SU-DHL-6 (cell line): ENCODE results near the gene SUGCT.

ENCODE experiments used
- H2AFZ ChIP-seq: fragments of 200-600 bp; sonication (generic); 2 replicates; pipeline ENCODE4 v1.6.1; 2014; ENCODE audit warnings: low read depth, mild to moderate bottlenecking, moderate library complexity, mixed read lengths, antibody characterized with exemption, low read length; ENCODE audit not compliant: severe bottlenecking
- H3F3A ChIP-seq: fragments of 200-600 bp; shearing (Covaris generic); 2 replicates; pipeline ENCODE4 v1.6.0; 2016; ENCODE audit warnings: antibody characterized with exemption, mild to moderate bottlenecking; ENCODE audit not compliant: insufficient read depth
- H3K27ac ChIP-seq: fragments of 200-600 bp; sonication (generic); 2 replicates; pipeline ENCODE4 v1.5.1; 2016; ENCODE audit warnings: low read depth, mild to moderate bottlenecking, low read length, moderate library complexity, mixed read lengths
- H3K27me3 ChIP-seq: fragments of 200-600 bp; sonication (generic), shearing (Covaris generic); 2 replicates; pipeline ENCODE4 v1.6.0; 2014; ENCODE audit warnings: mild to moderate bottlenecking, low read length
- H3K36me3 ChIP-seq: fragments of 200-600 bp; sonication (generic); 2 replicates; pipeline ENCODE4 v1.6.1; 2014; ENCODE audit warnings: mild to moderate bottlenecking, low read length, mixed read lengths
- H3K4me2 ChIP-seq: fragments of 300-600, 200-600 bp; shearing (Covaris generic), sonication (generic); 2 replicates; pipeline ENCODE4 v1.6.0; 2014; ENCODE audit warnings: low read length, low read depth, mild to moderate bottlenecking; ENCODE audit not compliant: poor library complexity, severe bottlenecking
- H3K4me3 ChIP-seq: fragments of 200-600 bp; sonication (generic); 2 replicates; pipeline ENCODE4 v1.5.1; 2014; ENCODE audit warnings: antibody characterized with exemption, low read length, mild to moderate bottlenecking, mixed read lengths; ENCODE audit not compliant: insufficient read depth, poor library complexity, severe bottlenecking
- H3K79me2 ChIP-seq: fragments of 200-600 bp; sonication (generic); 2 replicates; pipeline ENCODE4 v1.6.1; 2014; ENCODE audit warnings: mild to moderate bottlenecking, low read length, moderate library complexity; ENCODE audit not compliant: insufficient read depth
- H3K9ac ChIP-seq: fragments of 200-600 bp; sonication (generic); 2 replicates; pipeline ENCODE4 v1.7.0; 2014; ENCODE audit warnings: mild to moderate bottlenecking, low read length
- H3K9me2 ChIP-seq: fragments of 200-600 bp; sonication (generic); replicated peaks from 2 replicates; pipeline ENCODE4 v1.6.1; 2014; ENCODE audit warnings: low read length; ENCODE audit not compliant: insufficient read depth
- H3K9me3 ChIP-seq: fragments of 200-600 bp; sonication (generic); 2 replicates; pipeline ENCODE4 v1.6.1; 2014; ENCODE audit warnings: low read length, mixed read lengths; ENCODE audit not compliant: insufficient read depth
- H4K20me1 ChIP-seq: fragments of 200-600 bp; sonication (generic); 2 replicates; pipeline ENCODE4 v1.6.1; 2014; ENCODE audit warnings: low read depth, mild to moderate bottlenecking, antibody characterized with exemption, low read length, moderate library complexity, mixed read lengths
- EZH2phosphoT487 ChIP-seq: fragments of 200-600 bp; sonication (generic), shearing (Covaris generic); conservative IDR thresholded peaks from 2 replicates; pipeline ENCODE4 v1.6.1; 2018; ENCODE audit warnings: mild to moderate bottlenecking, antibody characterized with exemption, low read length, moderate library complexity, mixed read lengths
- TF ChIP-seq, protein P1 (sequence below): fragments of 200-600 bp; sonication (generic); IDR thresholded peaks from one replicate; pipeline ENCODE4 v1.5.1; 2017; ENCODE audit warnings: antibody characterized with exemption, mild to moderate bottlenecking, low read length, moderate library complexity; ENCODE audit not compliant: insufficient read depth, poor library complexity, severe bottlenecking

Gene SUGCT

DNA sequence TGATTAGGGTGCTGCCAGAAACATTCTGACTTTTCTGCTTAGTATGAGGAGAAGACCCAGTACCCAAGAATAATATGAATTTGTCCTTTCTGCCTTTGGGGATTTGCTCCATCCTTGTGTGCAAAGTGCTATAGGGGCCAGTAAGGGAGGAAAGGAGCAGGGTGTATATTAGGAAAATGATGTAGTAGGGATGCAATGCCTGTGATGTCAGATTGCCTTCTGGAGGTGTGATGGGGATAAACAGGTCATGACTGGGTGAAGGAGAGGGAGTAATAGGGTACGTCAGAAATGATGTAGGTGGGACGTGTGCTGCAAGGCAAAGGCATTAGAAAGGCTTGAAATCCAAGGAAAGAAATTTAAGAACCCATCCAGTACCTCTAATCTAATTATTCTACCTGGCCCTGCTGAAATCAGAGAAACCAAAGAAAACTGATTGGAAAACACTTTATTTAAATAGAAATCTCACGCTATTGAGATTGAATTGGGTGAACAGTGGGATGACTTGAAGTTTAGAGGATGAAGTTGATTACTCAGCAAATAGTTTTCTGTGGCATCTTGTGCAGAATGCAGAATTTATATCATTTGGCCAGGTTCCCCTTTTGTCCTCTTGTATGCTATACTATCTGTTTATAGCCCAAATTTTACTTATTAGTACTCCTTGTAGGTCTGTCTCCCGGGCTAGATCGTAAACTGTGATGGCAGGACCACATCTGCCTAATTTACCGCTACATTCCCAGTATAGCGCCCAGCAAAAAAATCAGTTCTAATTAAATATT lies 503.9 kb downstream of the SUGCT start:
- Histone ChIP-seq H3K27me3 (no peaks in the 10 kb centered on the region), H3K4me3 (no peak overlapping the region), H3K9me3 (no peaks in the 10 kb centered on the region), H3K9me2 (no peaks in the 10 kb centered on the region), H3K36me3 (no peaks in the 10 kb centered on the region), H4K20me1 (no peaks in the 10 kb centered on the region), H3K4me2 (no peak overlapping the region), H3K27ac (no peak overlapping the region), H3K9ac (no peak overlapping the region), H3K79me2 (no peaks in the 10 kb centered on the region), H2AFZ (no peak overlapping the region), H3F3A (no peaks in the 10 kb centered on the region)
- TF ChIP-seq, protein P1, sequence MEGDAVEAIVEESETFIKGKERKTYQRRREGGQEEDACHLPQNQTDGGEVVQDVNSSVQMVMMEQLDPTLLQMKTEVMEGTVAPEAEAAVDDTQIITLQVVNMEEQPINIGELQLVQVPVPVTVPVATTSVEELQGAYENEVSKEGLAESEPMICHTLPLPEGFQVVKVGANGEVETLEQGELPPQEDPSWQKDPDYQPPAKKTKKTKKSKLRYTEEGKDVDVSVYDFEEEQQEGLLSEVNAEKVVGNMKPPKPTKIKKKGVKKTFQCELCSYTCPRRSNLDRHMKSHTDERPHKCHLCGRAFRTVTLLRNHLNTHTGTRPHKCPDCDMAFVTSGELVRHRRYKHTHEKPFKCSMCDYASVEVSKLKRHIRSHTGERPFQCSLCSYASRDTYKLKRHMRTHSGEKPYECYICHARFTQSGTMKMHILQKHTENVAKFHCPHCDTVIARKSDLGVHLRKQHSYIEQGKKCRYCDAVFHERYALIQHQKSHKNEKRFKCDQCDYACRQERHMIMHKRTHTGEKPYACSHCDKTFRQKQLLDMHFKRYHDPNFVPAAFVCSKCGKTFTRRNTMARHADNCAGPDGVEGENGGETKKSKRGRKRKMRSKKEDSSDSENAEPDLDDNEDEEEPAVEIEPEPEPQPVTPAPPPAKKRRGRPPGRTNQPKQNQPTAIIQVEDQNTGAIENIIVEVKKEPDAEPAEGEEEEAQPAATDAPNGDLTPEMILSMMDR, result no peak
- TF ChIP-seq EZH2phosphoT487, result no peak

DNA sequence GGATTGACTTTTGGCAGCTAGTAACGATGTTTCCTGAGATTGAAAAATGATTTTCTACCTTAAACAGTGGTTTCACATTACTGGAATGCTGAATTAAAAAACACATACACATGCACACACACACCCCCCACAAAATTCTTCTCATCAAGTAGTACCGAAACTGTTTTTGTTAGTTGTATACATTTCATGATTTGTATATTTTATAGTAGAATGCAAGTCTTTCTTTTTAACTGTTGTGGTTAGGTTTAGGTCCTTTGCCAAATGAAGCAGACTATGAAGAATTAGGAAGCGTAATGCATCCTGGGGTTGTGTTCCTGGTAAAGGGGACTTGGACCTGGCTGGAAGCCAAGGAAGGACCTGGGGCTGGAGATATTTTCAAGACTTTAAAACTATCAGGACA lies 505.8 kb downstream of the SUGCT start:
- Histone ChIP-seq H2AFZ (no peak overlapping the region), H3K36me3 (no peaks in the 10 kb centered on the region), H4K20me1 (no peaks in the 10 kb centered on the region), H3F3A (no peaks in the 10 kb centered on the region), H3K27me3 (no peaks in the 10 kb centered on the region), H3K4me3 (no peak overlapping the region), H3K4me2 (no peak overlapping the region), H3K9me3 (no peaks in the 10 kb centered on the region), H3K9ac (no peak overlapping the region), H3K27ac (no peak overlapping the region), H3K9me2 (no peaks in the 10 kb centered on the region), H3K79me2 (no peaks in the 10 kb centered on the region)
- TF ChIP-seq EZH2phosphoT487, result no peak
- TF ChIP-seq, protein P1, result no peak

DNA sequence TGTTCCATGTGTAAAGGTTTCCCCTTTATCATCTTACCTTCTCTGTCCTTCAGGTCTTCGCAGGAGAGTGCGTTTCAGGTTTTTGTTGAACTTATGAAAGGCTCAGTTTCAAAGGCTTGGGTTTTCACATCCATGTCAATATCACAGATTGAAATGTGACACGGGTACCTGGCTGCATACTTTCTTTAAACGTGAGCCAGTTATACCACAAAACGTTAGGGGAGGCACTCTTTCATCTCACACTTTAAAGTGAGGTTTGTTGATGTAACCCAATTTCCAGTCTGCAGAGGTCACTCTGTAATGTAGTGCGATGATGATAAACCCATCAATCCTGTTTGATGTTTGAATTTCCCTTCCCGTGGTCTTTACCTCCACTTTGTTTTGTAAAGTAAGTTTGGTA lies 506.9 kb downstream of the SUGCT start:
- no peaks in the 10 kb centered on the region for H3K27me3 ChIP-seq
- no peaks in the 10 kb centered on the region for H3K36me3 ChIP-seq
- H3F3A ChIP-seq, result no peaks in the 10 kb centered on the region
- H3K4me2 ChIP-seq, result no peak overlapping the region
- no peaks in the 10 kb centered on the region for H3K9me3 ChIP-seq
- no peak overlapping the region for H3K4me3 ChIP-seq
- H3K27ac ChIP-seq, result no peak overlapping the region
- H3K9me2 ChIP-seq, result no peaks in the 10 kb centered on the region
- no peak overlapping the region for H2AFZ ChIP-seq
- H3K9ac ChIP-seq, result no peak overlapping the region
- no peaks in the 10 kb centered on the region for H4K20me1 ChIP-seq
- no peaks in the 10 kb centered on the region for H3K79me2 ChIP-seq
- TF ChIP-seq, protein P1, result no peak
- no peak for TF ChIP-seq EZH2phosphoT487
